Activated naive CD8-positive, alpha-beta T cell (primary cell): Measurements from ENCODE around the gene KCTD19.
A peak's percentile ranks its signal among the peaks of the same experiment; 100 is the strongest.

Experiments used
- H3K27ac Mint-ChIP-seq: one replicate; pipeline ENCODE4 v1.8.0; 2021; ENCODE audit warnings: mixed read lengths
- H3K27me3 Mint-ChIP-seq: one replicate; pipeline ENCODE4 v1.8.0; 2021; ENCODE audit warnings: mixed read lengths
- H3K36me3 Mint-ChIP-seq: one replicate; pipeline ENCODE4 v1.8.0; 2021; ENCODE audit warnings: mixed read lengths
- H3K4me1 Mint-ChIP-seq: one replicate; pipeline ENCODE4 v1.8.0; 2021; ENCODE audit warnings: low read depth, mixed read lengths
- H3K4me3 Mint-ChIP-seq: one replicate; pipeline ENCODE4 v1.8.0; 2021; ENCODE audit warnings: mild to moderate bottlenecking, mixed read lengths
- H3K9me3 Mint-ChIP-seq: one replicate; pipeline ENCODE4 v1.8.0; 2021; ENCODE audit warnings: low read depth, mixed read lengths

Gene KCTD19

DNA sequence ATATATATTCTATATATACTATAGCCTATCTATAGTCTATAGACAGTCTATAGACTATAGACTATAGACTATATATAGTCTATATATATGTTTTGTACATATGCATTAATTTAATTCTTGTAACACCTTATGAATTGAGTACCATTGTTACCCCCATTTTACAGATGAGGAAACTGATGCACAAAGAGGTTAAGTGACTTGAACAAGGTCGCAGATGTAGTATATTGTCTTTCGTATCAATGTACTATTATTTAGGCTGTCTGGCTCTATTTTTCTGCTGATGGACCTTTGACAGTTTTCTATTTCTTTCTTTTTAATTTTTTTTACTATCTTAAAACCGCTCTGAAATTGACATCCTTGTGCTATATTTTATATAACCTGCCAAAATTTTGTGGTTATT lies 14.7 kb upstream of the KCTD19 start:
- Mint-ChIP-seq H3K4me1 (no peaks in the 10 kb centered on the region), H3K9me3 (no peaks in the 10 kb centered on the region), H3K36me3 (no peaks in the 10 kb centered on the region), H3K27me3 (peaks cover 6% of the 10 kb centered on the region), H3K27ac (no peak overlapping the region), H3K4me3 (no peak overlapping the region)

- Mint-ChIP-seq H3K9me3 (no peaks in the 10 kb centered on the region), H3K27me3 (peaks cover 6% of the 10 kb centered on the region), H3K36me3 (peaks cover 2% of the 10 kb centered on the region), H3K27ac (no peak overlapping the region), H3K4me3 (no peak overlapping the region), H3K4me1 (no peaks in the 10 kb centered on the region)
Observed at GRCh38 chr16:67339453-67339852, 12.9 kb upstream of the KCTD19 start.

DNA sequence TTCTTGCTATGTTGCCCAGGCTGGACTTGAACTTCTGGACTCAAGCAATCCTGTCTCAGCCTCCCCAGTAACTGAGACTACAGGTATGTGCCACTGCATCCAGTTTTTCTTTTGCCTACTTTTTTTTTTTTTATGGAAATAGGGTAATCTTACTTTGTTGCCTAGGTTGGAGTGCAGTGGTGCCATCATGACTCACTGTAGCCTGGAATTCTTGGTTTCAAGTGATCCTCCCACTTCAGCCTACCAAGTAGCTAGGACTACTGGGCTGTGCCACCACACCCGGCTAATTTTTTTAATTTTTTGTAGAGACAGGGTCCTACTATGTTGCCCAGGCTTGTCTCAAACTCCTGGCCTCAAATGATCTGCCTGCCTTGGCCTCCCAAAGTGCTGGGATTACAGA lies 10.1 kb upstream of the KCTD19 start:
- H3K27me3 Mint-ChIP-seq: peaks cover 6% of the 10 kb centered on the region
- no peak overlapping the region for H3K4me3 Mint-ChIP-seq
- peaks cover 2% of the 10 kb centered on the region for H3K36me3 Mint-ChIP-seq
- H3K4me1 Mint-ChIP-seq: no peaks in the 10 kb centered on the region
- H3K9me3 Mint-ChIP-seq: no peaks in the 10 kb centered on the region
- H3K27ac Mint-ChIP-seq: no peak overlapping the region

DNA sequence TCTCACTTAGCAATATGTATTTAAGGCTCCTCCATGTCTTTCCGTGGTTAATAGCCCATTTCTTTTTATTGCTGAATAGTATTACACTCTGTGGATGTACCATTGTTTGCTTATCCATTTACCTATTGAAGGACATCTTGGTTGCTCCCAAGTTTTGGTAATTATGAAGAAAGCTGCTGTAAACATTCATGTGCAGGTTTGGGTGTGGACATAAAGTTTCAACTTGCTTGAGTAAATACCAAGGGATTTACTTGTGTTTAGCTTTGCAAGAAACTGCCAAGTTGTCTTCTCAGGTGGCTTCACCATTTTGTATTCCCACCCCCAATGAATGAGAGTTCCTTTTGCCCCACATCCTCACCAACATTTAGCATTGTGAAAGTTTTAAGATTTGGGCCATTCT lies 9.6 kb upstream of the KCTD19 start:
- no peaks in the 10 kb centered on the region for H3K9me3 Mint-ChIP-seq
- no peaks in the 10 kb centered on the region for H3K4me1 Mint-ChIP-seq
- peaks cover 2% of the 10 kb centered on the region for H3K36me3 Mint-ChIP-seq

GRCh38 chr16:67333315-67333714 lies 6.8 kb upstream of the KCTD19 start:
- peaks cover under 1% of the 10 kb centered on the region for H3K27me3 Mint-ChIP-seq

More for the DNA sequence above, 9.6 kb upstream of the KCTD19 start:
- Mint-ChIP-seq H3K27ac (no peak overlapping the region), H3K27me3 (peaks cover 4% of the 10 kb centered on the region), H3K4me3 (no peak overlapping the region)

DNA sequence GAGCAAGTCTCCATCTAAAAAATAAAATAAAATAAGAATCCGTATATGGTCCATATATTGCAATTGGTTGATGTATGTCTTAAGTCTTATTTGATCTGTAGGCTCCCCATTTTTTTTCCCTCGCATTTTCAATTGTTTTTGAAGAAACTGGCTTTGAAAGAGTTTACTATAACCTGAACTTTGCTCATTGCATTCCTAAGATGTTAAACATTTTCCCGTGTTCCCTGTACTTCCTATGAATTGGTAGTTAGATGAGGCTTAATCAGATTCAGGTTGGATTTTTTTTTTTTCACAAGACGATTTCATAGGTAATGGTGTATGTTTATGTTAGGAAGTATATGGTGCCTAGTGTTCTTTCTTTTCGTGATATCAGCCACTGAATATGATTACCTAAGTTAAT lies 3.4 kb upstream of the KCTD19 start:
- Mint-ChIP-seq H3K27me3 (no peaks in the 10 kb centered on the region), H3K4me3 (no peak overlapping the region), H3K9me3 (no peaks in the 10 kb centered on the region), H3K4me1 (peaks cover 13% of the 10 kb centered on the region), H3K36me3 (no peaks in the 10 kb centered on the region), H3K27ac (no peak overlapping the region)

More at GRCh38 chr16:67333315-67333714, 6.8 kb upstream of the KCTD19 start:
- Mint-ChIP-seq H3K4me1 (no peaks in the 10 kb centered on the region), H3K9me3 (no peaks in the 10 kb centered on the region), H3K27ac (no peak overlapping the region), H3K4me3 (no peak overlapping the region), H3K36me3 (peaks cover 2% of the 10 kb centered on the region)

GRCh38 chr16:67327743-67328142 lies 1.2 kb upstream of the KCTD19 start:
- Mint-ChIP-seq H3K27ac (peak overlapping the region; percentile 42), H3K27me3 (peaks cover 10% of the 10 kb centered on the region), H3K4me3 (peak overlapping the region; percentile 46), H3K9me3 (no peaks in the 10 kb centered on the region), H3K36me3 (no peaks in the 10 kb centered on the region), H3K4me1 (peaks cover 16% of the 10 kb centered on the region)

- Mint-ChIP-seq H3K4me1 (peaks cover 16% of the 10 kb centered on the region), H3K27me3 (peaks cover 17% of the 10 kb centered on the region), H3K9me3 (no peaks in the 10 kb centered on the region), H3K36me3 (no peaks in the 10 kb centered on the region), H3K27ac (peak overlapping the region; percentile 84), H3K4me3 (peak overlapping the region; percentile 93)
Observed at GRCh38 chr16:67326115-67326471, 448 bp downstream of the KCTD19 start.

DNA sequence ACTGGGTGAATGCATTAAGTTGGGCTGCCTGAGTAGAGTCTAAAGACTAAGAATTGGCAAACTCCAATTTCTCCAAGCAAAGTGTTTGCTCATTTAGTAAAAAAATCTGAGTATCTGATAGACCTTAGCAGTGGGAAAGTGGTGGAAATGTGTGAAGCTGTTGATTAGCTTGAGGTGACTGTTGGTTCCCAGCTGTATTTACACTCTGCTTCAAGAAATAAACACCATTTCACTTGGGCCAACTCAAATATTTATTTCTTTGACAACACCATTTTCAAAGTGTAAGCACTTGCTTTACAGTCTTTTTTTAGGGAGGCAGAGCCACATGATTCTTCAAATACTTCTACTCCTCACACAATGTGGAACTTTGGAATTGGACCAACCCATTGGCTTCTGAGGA lies 8.7 kb downstream of the KCTD19 start:
- H3K27ac Mint-ChIP-seq: no peak overlapping the region
- H3K27me3 Mint-ChIP-seq: peaks cover 16% of the 10 kb centered on the region
- H3K4me1 Mint-ChIP-seq: peaks cover 3% of the 10 kb centered on the region
- no peaks in the 10 kb centered on the region for H3K36me3 Mint-ChIP-seq
- H3K9me3 Mint-ChIP-seq: no peaks in the 10 kb centered on the region
- H3K4me3 Mint-ChIP-seq: no peak overlapping the region

DNA sequence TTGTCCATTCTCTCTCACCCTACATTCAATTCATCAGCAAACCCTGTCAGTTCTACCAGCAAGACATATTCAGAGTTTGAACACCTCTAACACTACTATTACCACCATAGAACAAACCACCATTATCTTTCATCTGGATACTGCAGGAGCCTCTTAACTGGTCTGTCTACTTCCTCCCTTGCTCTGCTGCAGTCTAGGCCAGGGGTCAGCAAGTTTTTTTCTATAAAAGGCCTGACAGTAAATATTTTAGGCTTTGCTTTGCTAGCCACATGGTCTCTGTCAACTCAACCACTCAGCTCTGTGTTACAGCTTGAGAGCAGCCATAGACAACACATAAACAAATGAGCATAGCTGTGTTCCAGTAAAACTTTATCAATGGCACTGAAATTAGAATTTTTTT lies 13.8 kb downstream of the KCTD19 start:
- H3K27ac Mint-ChIP-seq: peak overlapping the region; percentile 99
- H3K36me3 Mint-ChIP-seq: no peaks in the 10 kb centered on the region
- peaks cover 29% of the 10 kb centered on the region for H3K4me1 Mint-ChIP-seq
- no peaks in the 10 kb centered on the region for H3K9me3 Mint-ChIP-seq
- peaks cover 2% of the 10 kb centered on the region for H3K27me3 Mint-ChIP-seq
- H3K4me3 Mint-ChIP-seq: peak overlapping the region; percentile 77

DNA sequence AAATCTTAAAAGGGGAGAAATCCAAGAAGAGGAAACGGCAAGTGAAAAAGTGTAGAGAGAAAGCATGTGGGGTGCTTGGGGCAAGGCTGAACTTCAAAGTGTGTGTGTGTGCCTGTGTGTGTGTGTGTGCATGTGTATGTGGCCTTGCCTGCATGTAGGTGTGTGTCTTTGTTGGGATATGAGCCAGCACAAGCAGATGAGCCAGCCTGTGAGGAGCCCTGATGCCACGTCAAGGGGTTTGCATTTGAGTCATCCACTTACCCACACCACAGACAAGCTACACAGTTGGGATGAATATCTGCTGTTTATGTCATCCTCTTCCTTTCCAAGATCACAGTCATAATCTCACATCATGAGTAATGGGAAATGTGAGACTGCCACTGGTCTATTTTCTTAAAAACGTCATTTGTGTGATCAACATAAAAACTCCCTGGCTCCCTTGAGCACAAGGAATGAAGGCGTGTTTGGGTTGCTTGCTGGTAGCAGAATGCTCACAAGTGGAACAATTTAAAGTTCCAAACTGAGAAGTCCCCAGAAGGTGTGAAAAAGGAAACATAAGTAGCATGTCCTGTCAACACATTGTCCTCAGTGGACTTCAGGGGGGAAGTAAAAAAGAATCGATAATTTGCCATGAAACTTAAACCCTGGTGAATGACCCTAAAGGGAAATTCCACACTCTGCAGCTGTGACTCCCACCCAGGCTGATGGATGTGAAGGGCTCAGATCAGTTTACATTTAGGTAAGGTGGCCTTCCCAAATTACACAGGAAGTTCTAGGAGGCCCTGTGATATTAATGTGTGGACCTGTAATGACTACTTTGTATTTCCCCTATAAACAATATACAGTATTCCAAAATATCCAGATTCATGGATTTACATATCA lies 14.7 kb downstream of the KCTD19 start:
- H3K4me3 Mint-ChIP-seq: peak overlapping the region; percentile 77
- H3K9me3 Mint-ChIP-seq: no peaks in the 10 kb centered on the region
- peaks cover 29% of the 10 kb centered on the region for H3K4me1 Mint-ChIP-seq
- peak overlapping the region; percentile 99 for H3K27ac Mint-ChIP-seq
- H3K36me3 Mint-ChIP-seq: no peaks in the 10 kb centered on the region
- peaks cover 2% of the 10 kb centered on the region for H3K27me3 Mint-ChIP-seq

GRCh38 chr16:67310561-67310960 lies 16.0 kb downstream of the KCTD19 start:
- H3K9me3 Mint-ChIP-seq: no peaks in the 10 kb centered on the region
- H3K27ac Mint-ChIP-seq: peak overlapping the region; percentile 99
- H3K27me3 Mint-ChIP-seq: no peaks in the 10 kb centered on the region
- H3K36me3 Mint-ChIP-seq: no peaks in the 10 kb centered on the region
- H3K4me3 Mint-ChIP-seq: no peak overlapping the region
- H3K4me1 Mint-ChIP-seq: peaks cover 29% of the 10 kb centered on the region

DNA sequence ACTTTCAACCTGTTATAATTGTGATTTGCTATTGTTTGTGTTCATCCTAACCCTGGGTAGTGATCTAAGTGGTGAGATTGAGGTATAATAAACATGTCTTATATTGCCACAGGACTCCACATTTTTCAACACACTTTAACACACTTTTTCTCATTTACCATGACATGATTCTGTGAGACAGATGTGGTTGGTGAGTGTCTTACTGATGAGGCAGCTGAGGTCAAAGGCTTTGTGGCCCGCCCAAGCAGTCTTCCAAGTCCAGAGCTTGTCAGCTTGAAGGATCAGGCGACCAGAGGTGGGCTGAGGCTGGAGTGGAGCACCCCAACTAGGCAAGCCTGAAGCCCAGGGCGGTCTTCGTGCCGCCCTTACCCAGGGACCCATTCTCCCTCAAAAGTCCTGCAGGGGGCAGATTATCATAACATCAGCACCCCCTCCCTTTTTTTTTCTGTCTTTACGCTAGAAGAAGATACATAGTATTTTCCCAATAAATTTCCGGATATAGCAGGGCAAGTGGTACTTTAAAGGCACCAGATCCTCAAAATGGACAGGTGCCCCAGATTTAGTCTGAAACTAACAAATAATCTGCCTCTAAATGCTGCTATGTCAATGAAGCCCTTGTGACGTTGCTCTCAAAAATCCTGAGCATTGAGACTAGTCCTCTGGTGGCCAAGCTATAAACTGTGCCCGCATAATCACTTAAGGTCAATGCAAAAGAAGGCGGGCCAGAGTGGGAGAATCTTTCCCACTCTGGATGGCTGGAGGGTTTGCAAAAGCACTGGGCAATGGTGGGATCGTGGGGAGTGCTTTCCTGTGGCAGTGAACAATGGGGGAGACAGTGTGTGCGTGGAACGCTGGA lies 21.1 kb downstream of the KCTD19 start:
- H3K4me1 Mint-ChIP-seq: peaks cover 2% of the 10 kb centered on the region

GRCh38 chr16:67304020-67304419 lies 22.5 kb downstream of the KCTD19 start:
- Mint-ChIP-seq H3K9me3 (no peaks in the 10 kb centered on the region), H3K27me3 (no peaks in the 10 kb centered on the region), H3K4me1 (no peaks in the 10 kb centered on the region), H3K4me3 (no peak overlapping the region), H3K36me3 (no peaks in the 10 kb centered on the region), H3K27ac (no peak overlapping the region)

More for the DNA sequence above, 21.1 kb downstream of the KCTD19 start:
- Mint-ChIP-seq H3K4me3 (no peak overlapping the region), H3K36me3 (no peaks in the 10 kb centered on the region), H3K27me3 (no peaks in the 10 kb centered on the region), H3K9me3 (no peaks in the 10 kb centered on the region), H3K27ac (no peak overlapping the region)

DNA sequence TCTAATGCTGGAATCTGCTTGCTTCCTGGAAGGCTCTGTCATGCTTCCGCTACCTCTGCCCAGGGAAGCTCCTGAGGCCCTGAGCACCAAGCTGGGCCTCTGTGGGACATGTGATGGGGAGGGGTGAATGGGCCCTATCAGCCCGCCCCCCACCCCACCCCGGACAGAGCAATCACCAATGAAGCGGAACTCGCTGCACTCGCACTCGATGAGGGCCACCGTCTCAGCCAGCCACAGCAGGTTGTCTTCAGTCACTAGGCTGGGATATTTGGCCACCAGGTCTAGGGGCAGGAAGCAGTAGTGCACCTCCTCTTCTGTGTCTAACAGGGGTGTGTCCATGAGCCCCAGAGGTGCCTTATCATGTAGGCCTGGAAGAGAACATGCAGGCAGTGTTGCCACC lies 23.6 kb downstream of the KCTD19 start:
- H3K9me3 Mint-ChIP-seq: no peaks in the 10 kb centered on the region
- H3K27ac Mint-ChIP-seq: no peak overlapping the region
- no peaks in the 10 kb centered on the region for H3K27me3 Mint-ChIP-seq
- H3K36me3 Mint-ChIP-seq: no peaks in the 10 kb centered on the region
- H3K4me3 Mint-ChIP-seq: no peak overlapping the region
- no peaks in the 10 kb centered on the region for H3K4me1 Mint-ChIP-seq
